Psoas muscle (tissue), 8 donors: ENCODE measurements around the gene NOC3L. TPM values are rescaled to one million over a fixed set of nuclear protein-coding genes. Genes with fewer than 3 reads are reported as not detected.
A peak's percentile ranks its signal among the peaks of the same experiment; 100 is the strongest.

Source experiments
- ATAC-seq, 4 donors: fragments of 200-7000 bp; cut with Tn5 transposase; one replicate each; pipeline ENCODE4 v1.9.1; 2020; ENCODE audit warnings: moderate library complexity in 3 of 4, mild to moderate bottlenecking in 2 of 4
- DNase-seq, 2 donors: peaks; one replicate each; pipeline ENCODE4 v3.0.0-alpha.2; 2020
- H3K27ac ChIP-seq: fragments of 200-600 bp; one replicate; pipeline ENCODE4 v1.8.0; 2022
- H3K27me3 ChIP-seq, 3 donors: fragments of 200-600 bp in 1 of 3; one replicate each; pipeline versions ENCODE4 v1.6.1 to v1.8.0; 2013 to 2022; ENCODE audit warnings: low read length in 2 of 3, mild to moderate bottlenecking in 2 of 3, moderate library complexity in 1 of 3; ENCODE audit not compliant: insufficient read depth in 3 of 3
- H3K36me3 ChIP-seq, 2 donors: fragments of 200-600 bp in 1 of 2; one replicate each; pipeline versions ENCODE4 v1.6.1 to v1.8.0; 2013 to 2022; ENCODE audit warnings: low read depth in 1 of 2, mild to moderate bottlenecking in 1 of 2, moderate library complexity in 1 of 2; ENCODE audit not compliant: insufficient read depth in 1 of 2
- H3K4me1 ChIP-seq: fragments of 200-600 bp; one replicate; pipeline ENCODE4 v1.8.0; 2022
- H3K4me3 ChIP-seq: fragments of 200-600 bp; one replicate; pipeline ENCODE4 v1.8.0; 2022; ENCODE audit warnings: mild to moderate bottlenecking
- H3K9me3 ChIP-seq: fragments of 200-600 bp; one replicate; pipeline ENCODE4 v1.8.0; 2022
- WGBS, 3 donors: extraction: QIAGEN DNeasy Blood & Tissue Kit; methylation state at CpG; one replicate each; pipeline versions ENCODE4 v1.1.6 to v1.1.7; 2013; 5-methylcytosine and 5-hydroxymethylcytosine counted together
- intact Hi-C, 2 donors: fragments of 100-400 bp; cut with DNase I; formaldehyde crosslinking; loops; one replicate each; pipeline versions ENCODE4 v1.11.0 to v1.14.2; 2022
- long read RNA-seq, 2 donors: library from polyadenylated mRNA; unstranded; transcript quantifications; one replicate each; pipeline ENCODE4 v2.0.0, GENCODE V29; 2021
- polyA plus RNA-seq, 3 donors: library from polyadenylated mRNA; stranded (reverse); fragments of 200-250 nt; gene quantifications; one replicate each; pipeline ENCODE4 v1.2.3, GENCODE V29; 2013
- total RNA-seq, 4 donors: library from RNA; stranded (reverse); fragmentation: NEBNext Ultra II Directional in 2 of 4; extraction: Animal tissue kit (Norgen Biotek cat#: 25700) in 2 of 4; gene quantifications; one replicate each; pipeline versions ENCODE4 v1.2.1 to v1.2.4, GENCODE V29; 2021 to 2023
- TF ChIP-seq, protein P1 (sequence below): fragments of 200-600 bp; IDR thresholded peaks from one replicate; pipeline ENCODE4 v1.8.0; 2022; ENCODE audit warnings: antibody characterized with exemption
- donor health status: healthy with polysubstance abuse.
- donor health status: DM: no; HTN: no; CAD: no; lungs with moderate emphysema.
- donor health status: Bipolar disorder and iron deficiency.
- donor health status: healthy.
- donor health status: DM: yes; HTN: yes; CAD: no.
- donor health status: DM: no; HTN: no; CAD: no.
- donor health status: DM: no; HTN: no; CAD: no.
- donor health status: DM: yes; HTN: yes; CAD: no.

Gene NOC3L, protein sequence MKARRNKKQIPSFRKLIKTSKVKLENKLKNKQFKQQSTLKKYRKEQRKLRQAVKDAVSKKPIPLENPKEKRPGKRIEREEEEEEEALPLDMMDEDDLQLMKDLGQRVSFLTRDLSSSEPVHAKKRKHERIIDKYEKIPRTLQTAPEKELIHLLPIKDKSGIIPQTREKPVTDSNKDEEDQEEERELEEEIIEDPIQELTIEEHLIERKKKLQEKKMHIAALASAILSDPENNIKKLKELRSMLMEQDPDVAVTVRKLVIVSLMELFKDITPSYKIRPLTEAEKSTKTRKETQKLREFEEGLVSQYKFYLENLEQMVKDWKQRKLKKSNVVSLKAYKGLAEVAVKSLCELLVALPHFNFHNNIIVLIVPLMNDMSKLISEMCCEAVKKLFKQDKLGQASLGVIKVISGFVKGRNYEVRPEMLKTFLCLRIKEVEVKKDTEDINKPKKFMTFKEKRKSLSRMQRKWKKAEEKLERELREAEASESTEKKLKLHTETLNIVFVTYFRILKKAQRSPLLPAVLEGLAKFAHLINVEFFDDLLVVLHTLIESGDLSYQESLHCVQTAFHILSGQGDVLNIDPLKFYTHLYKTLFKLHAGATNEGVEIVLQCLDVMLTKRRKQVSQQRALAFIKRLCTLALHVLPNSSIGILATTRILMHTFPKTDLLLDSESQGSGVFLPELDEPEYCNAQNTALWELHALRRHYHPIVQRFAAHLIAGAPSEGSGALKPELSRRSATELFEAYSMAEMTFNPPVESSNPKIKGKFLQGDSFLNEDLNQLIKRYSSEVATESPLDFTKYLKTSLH
- total RNA-seq, result 10 to 100 TPM; 13.6 to 18.7 (median 17.1) TPM
- polyA plus RNA-seq, result 10 to 100 TPM in 2 of 3 donors, 1 to 10 TPM in 1; 6.3 to 19.5 (median 17.2) TPM
- long read RNA-seq, donor 1, partial matches to known transcripts, result 4 of 7 reads
- long read RNA-seq, donor 1, other reads (novel, unspliced or antisense), result 0 of 7 reads
- long read RNA-seq, donor 2, transcript NOC3L-201 (21 exons, 3,455 nt), result major isoform, 24 of 35 reads
- long read RNA-seq, donor 2, partial matches to known transcripts, result 6 of 35 reads
- long read RNA-seq, donor 2, other reads (novel, unspliced or antisense), result 5 of 35 reads

DNA sequence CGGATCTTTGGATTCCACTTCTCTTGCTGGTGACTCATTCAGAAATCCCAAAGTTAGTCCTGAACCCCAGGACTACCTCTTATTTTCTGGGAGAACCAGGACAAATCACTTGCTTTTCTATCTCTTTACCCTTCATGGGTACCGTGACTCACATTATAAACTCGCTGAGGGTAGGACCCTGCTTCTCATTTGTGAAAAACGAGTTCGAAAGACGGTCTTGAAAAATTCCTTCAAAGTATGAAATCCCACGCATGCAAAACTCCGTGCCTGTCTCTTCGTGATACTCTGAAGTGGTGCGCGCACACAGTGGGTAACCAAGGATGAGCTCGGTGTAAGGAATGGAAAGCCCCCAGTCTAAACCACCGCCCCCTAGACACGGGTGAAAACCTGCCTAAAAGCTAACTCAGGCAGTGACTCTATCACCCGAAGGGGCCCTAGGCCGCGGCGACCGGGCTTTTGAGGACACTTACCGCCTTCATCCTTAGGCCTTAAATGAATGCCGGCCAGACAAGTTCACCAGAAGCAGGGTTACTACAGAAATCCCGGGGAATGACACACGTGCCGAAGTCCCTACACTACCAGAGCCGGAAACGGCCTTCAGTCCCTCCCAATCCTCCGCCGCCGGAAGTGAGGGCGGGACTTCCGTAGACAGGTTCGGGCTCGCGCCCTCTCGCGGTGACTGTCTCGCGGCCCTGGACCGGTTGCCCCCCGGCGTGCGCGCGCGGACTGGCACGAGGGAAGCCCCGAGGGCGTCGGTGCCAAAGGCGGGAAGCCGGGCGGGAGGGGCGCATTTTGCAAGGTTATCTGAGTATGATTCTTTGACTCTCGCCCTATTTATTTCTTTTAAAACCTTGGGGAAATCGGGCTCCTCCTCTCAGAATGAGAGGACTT lies at the start of gene NOC3L:
Gene NOC3L, minus strand, starts transcription at position 580 of the 891 bp plus-strand sequence. Its CDS starts 101 bp downstream, at position 479.
- Histone ChIP-seq H3K27me3 (no peaks in the 10 kb centered on the region), H3K4me1 (peaks cover 17% of the 10 kb centered on the region), H3K27ac (peak within 1 kb of the TSS; percentile 90), H3K36me3 (peaks cover 3 to 36% of the 10 kb centered on the region in 2 donors), H3K4me3 (peak within 1 kb of the TSS; percentile 87), H3K9me3 (no peaks in the 10 kb centered on the region)
- TF ChIP-seq, protein P1, sequence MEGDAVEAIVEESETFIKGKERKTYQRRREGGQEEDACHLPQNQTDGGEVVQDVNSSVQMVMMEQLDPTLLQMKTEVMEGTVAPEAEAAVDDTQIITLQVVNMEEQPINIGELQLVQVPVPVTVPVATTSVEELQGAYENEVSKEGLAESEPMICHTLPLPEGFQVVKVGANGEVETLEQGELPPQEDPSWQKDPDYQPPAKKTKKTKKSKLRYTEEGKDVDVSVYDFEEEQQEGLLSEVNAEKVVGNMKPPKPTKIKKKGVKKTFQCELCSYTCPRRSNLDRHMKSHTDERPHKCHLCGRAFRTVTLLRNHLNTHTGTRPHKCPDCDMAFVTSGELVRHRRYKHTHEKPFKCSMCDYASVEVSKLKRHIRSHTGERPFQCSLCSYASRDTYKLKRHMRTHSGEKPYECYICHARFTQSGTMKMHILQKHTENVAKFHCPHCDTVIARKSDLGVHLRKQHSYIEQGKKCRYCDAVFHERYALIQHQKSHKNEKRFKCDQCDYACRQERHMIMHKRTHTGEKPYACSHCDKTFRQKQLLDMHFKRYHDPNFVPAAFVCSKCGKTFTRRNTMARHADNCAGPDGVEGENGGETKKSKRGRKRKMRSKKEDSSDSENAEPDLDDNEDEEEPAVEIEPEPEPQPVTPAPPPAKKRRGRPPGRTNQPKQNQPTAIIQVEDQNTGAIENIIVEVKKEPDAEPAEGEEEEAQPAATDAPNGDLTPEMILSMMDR, result peak; percentile 91
- 0 to 1% (median 1%) methylated on average over 43 to 55 of the region's 55 CpGs for WGBS, 3 donors
- intact Hi-C loops, result loop anchor here (2.0 to 10.0 kb wide), 4 partner anchors 40 to 84 kb away; partner anchors contain the start of gene TBC1D12 (in 2 of the 2)
- DNase-seq (peak; percentile 96 to 98), ATAC-seq (peak; percentile 100)

DNA sequence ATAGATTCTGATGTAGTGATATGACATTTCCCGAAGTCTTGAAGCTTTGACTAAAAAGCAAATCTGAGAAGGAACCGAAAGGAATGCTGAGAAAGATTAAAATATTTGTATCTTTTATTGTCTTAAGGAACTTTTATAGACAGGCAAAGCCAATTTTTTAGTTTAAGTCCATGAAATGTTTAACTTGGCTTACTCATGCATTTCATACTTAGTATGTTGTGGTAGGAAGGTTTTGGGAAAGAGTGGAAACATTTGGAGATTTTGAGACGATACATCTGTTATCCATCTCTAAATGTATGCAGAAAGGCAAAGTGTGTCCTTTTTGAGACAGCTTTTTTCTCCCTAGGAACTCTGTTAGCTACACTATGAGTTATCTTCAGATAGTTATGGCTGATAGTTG lies 49.7 kb upstream of the NOC3L start:
- DNase-seq, result no peak
- Histone ChIP-seq H3K27me3 (no peaks in the 10 kb centered on the region), H3K4me1 (peaks cover 27% of the 10 kb centered on the region), H3K4me3 (no peak overlapping the region), H3K36me3 (no peaks in the 10 kb centered on the region), H3K27ac (no peak overlapping the region), H3K9me3 (no peaks in the 10 kb centered on the region)
- TF ChIP-seq, protein P1, result no peak
- WGBS, 3 donors, result 76 to 82% (median 82%) methylated on average over 3 of the region's 3 CpGs
- intact Hi-C loops, result no loop called here
- ATAC-seq, result no peak

- Histone ChIP-seq H3K4me3 (no peak overlapping the region), H3K27me3 (no peaks in the 10 kb centered on the region), H3K36me3 (no peaks in the 10 kb centered on the region), H3K27ac (no peak overlapping the region), H3K4me1 (peaks cover 29% of the 10 kb centered on the region), H3K9me3 (no peaks in the 10 kb centered on the region)
- DNase-seq (no peak), ATAC-seq (no peak)
- intact Hi-C loops, result no loop called here
- TF ChIP-seq, protein P1, result no peak
- WGBS, 3 donors, result 97 to 98% (median 98%) methylated on average over 3 of the region's 3 CpGs
These were observed 48.6 kb upstream of the NOC3L start for GRCh38 chr10:94411304-94411703.

DNA sequence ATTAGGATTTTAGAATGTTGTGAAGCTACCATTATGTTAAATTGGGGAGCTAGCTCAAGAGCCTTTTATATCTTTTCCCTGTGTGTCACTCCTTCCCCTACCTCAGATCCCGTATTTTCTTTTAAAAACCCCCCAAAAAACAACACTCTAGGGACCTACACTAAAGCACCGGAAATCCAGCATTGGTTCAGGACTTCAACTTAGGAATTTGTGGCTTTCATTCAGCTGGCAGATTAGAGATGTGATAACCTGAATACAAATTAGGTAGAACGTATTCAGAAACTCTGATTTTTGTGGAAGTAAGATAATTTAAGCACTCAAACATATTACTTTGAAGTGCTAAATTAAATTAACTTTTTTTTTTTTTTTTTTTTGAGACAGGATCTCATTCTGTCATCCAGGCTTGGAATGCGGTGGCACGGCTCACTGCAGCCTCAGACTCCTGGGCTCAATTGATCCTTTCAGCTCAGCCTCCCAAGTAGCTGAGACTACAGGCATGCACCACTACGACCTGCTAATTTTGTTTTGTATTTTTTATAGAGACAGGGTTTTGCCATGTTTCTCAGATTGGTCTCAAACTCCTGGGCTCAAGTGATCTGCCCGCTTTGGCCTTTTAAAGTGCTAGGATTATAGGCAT lies 46.4 kb upstream of the NOC3L start:
- WGBS, 3 donors, result 52 to 60% (median 55%) methylated on average over 7 of the region's 7 CpGs
- intact Hi-C loops, result no loop called here
- Histone ChIP-seq H3K27ac (no peak overlapping the region), H3K27me3 (no peaks in the 10 kb centered on the region), H3K4me3 (no peak overlapping the region), H3K36me3 (no peaks in the 10 kb centered on the region), H3K9me3 (no peaks in the 10 kb centered on the region), H3K4me1 (peaks cover 35% of the 10 kb centered on the region)
- DNase-seq (no peak), ATAC-seq (no peak)
- TF ChIP-seq, protein P1, result no peak
